ENCODE measurements around the gene TCEANC2. TPM values are rescaled to one million over a fixed set of nuclear protein-coding genes. Genes with fewer than 3 reads are reported as not detected.

The TCEANC2 gene
- total RNA-seq, 4 donors from 2014 or later, result 3.0 to 9.0 (median 5.5) TPM

GRCh38 chr1:54125386-54126070 lies 72.1 kb downstream of the TCEANC2 start:
- H3K4me1 ChIP-seq, result peaks cover 0 to 13% (median 8%) of the 10 kb centered on the region in 4 donors
- no peaks in the 10 kb centered on the region for H3K9me3 ChIP-seq
- H3K27me3 ChIP-seq, result no peaks in the 10 kb centered on the region
- 82% methylated on average over 7 to 8 of the region's 8 CpGs for WGBS, 2 donors
- DNase-seq (ENCODE audit: low spot score in 2 of 2), result no peak
- H3K4me3 ChIP-seq, result no peak overlapping the region
- no peaks in the 10 kb centered on the region for H3K36me3 ChIP-seq
- TF ChIP-seq CTCF (IDR thresholded peaks at IDR 0.05), result peak in 3 of 5 experiments; percentile 3 to 21 (median 10)
- no peak for TF ChIP-seq POLR2A (IDR thresholded peaks at IDR 0.05)
- no peak for TF ChIP-seq EP300 (IDR thresholded peaks at IDR 0.05)
- no peak overlapping the region for H3K27ac ChIP-seq

- DNase-seq (ENCODE audit: low spot score in 2 of 2), result no peak
These were observed 72.9 kb downstream of the TCEANC2 start for GRCh38 chr1:54126271-54126815.

GRCh38 chr1:54127594-54128300 lies 74.3 kb downstream of the TCEANC2 start:
- TF ChIP-seq POLR2A (IDR thresholded peaks at IDR 0.05) (no peak), EP300 (IDR thresholded peaks at IDR 0.05) (no peak), CTCF (IDR thresholded peaks at IDR 0.05) (no peak)
- Histone ChIP-seq H3K27me3 (no peaks in the 10 kb centered on the region), H3K36me3 (no peaks in the 10 kb centered on the region), H3K4me3 (no peak overlapping the region), H3K27ac (no peak overlapping the region), H3K9me3 (no peaks in the 10 kb centered on the region), H3K4me1 (no peaks in the 10 kb centered on the region)
- no peak for DNase-seq (ENCODE audit: low spot score in 2 of 2)
- WGBS, 2 donors, result 64 to 76% methylated on average over 7 of the region's 7 CpGs

More at GRCh38 chr1:54126271-54126815, 72.9 kb downstream of the TCEANC2 start:
- 72 to 85% methylated on average over 3 of the region's 3 CpGs for WGBS, 2 donors
- Histone ChIP-seq H3K9me3 (no peaks in the 10 kb centered on the region), H3K27me3 (no peaks in the 10 kb centered on the region), H3K36me3 (no peaks in the 10 kb centered on the region), H3K4me3 (no peak overlapping the region), H3K27ac (no peak overlapping the region), H3K4me1 (peaks cover 0 to 8% (median 4%) of the 10 kb centered on the region in 4 donors)
- TF ChIP-seq EP300 (IDR thresholded peaks at IDR 0.05), result no peak
- TF ChIP-seq CTCF (IDR thresholded peaks at IDR 0.05), result no peak
- no peak for TF ChIP-seq POLR2A (IDR thresholded peaks at IDR 0.05)

- H3K27me3 ChIP-seq, result no peaks in the 10 kb centered on the region
These were observed 76.5 kb downstream of the TCEANC2 start for GRCh38 chr1:54129858-54130257.

More at GRCh38 chr1:54129858-54130257, 76.5 kb downstream of the TCEANC2 start:
- 76 to 88% methylated on average over 2 of the region's 2 CpGs for WGBS, 2 donors
- Histone ChIP-seq H3K36me3 (no peaks in the 10 kb centered on the region), H3K4me3 (no peak overlapping the region), H3K27ac (no peak overlapping the region), H3K9me3 (no peaks in the 10 kb centered on the region), H3K4me1 (no peaks in the 10 kb centered on the region)
- no peak for DNase-seq (ENCODE audit: low spot score in 2 of 2)
- TF ChIP-seq CTCF (IDR thresholded peaks at IDR 0.05), result no peak
